ENCODE measurements around the gene BUD23. TPM values are rescaled to one million over a fixed set of nuclear protein-coding genes. Genes with fewer than 3 reads are reported as not detected.

The BUD23 gene
- 10 to 100 TPM; 54.6 to 82.3 TPM for total RNA-seq

- peaks cover 8% of the 10 kb centered on the region for H3K4me1 Mint-ChIP-seq
- peak within 1 kb of the TSS; percentile 97 for H3K4me3 Mint-ChIP-seq
- H3K27me3 Mint-ChIP-seq = no peaks in the 10 kb centered on the region
- H3K36me3 Mint-ChIP-seq (ENCODE audit: low read depth) = peaks cover 55% of the 10 kb centered on the region
- H3K9me3 Mint-ChIP-seq = no peaks in the 10 kb centered on the region
- peak; percentile 98 for ATAC-seq (replicated peaks)
- H3K27ac Mint-ChIP-seq = peak within 1 kb of the TSS; percentile 96
These were observed at the start of gene BUD23, which contains the start of gene DNAJC30 for GRCh38 chr7:73683056-73683787. TSS of gene BUD23 (plus strand) at chr7:73683597. CDS start at chr7:73683626, 29 bp downstream. TSS of gene DNAJC30 (minus strand) at chr7:73683453. CDS start at chr7:73683423, 30 bp downstream.

GRCh38 chr7:73633844-73634243 lies 49.6 kb upstream of the BUD23 start:
- H3K36me3 Mint-ChIP-seq (ENCODE audit: low read depth) = no peaks in the 10 kb centered on the region

GRCh38 chr7:73635428-73636200 lies 47.8 kb upstream of the BUD23 start:
- Mint-ChIP-seq H3K36me3 (ENCODE audit: low read depth) (no peaks in the 10 kb centered on the region), H3K9me3 (no peaks in the 10 kb centered on the region), H3K27me3 (peaks cover 29% of the 10 kb centered on the region), H3K4me1 (no peaks in the 10 kb centered on the region), H3K27ac (no peak overlapping the region), H3K4me3 (no peak overlapping the region)
- no peak for ATAC-seq (replicated peaks)

More at GRCh38 chr7:73633844-73634243, 49.6 kb upstream of the BUD23 start:
- no peak overlapping the region for H3K27ac Mint-ChIP-seq
- no peak overlapping the region for H3K4me3 Mint-ChIP-seq
- no peak for ATAC-seq (replicated peaks)
- H3K9me3 Mint-ChIP-seq = no peaks in the 10 kb centered on the region
- no peaks in the 10 kb centered on the region for H3K4me1 Mint-ChIP-seq
- peaks cover 36% of the 10 kb centered on the region for H3K27me3 Mint-ChIP-seq

- H3K27ac Mint-ChIP-seq = no peak overlapping the region
- peaks cover 4% of the 10 kb centered on the region for H3K9me3 Mint-ChIP-seq
- no peaks in the 10 kb centered on the region for H3K4me1 Mint-ChIP-seq
- peaks cover 15% of the 10 kb centered on the region for H3K27me3 Mint-ChIP-seq
- no peaks in the 10 kb centered on the region for H3K36me3 Mint-ChIP-seq (ENCODE audit: low read depth)
- ATAC-seq (replicated peaks) = no peak
- no peak overlapping the region for H3K4me3 Mint-ChIP-seq
These were observed 44.5 kb upstream of the BUD23 start for GRCh38 chr7:73638911-73639310.

GRCh38 chr7:73642834-73643233 lies 40.6 kb upstream of the BUD23 start:
- no peaks in the 10 kb centered on the region for H3K4me1 Mint-ChIP-seq
- H3K27ac Mint-ChIP-seq = no peak overlapping the region
- H3K9me3 Mint-ChIP-seq = peaks cover 4% of the 10 kb centered on the region
- H3K4me3 Mint-ChIP-seq = no peak overlapping the region
- ATAC-seq (replicated peaks) = no peak
- H3K36me3 Mint-ChIP-seq (ENCODE audit: low read depth) = no peaks in the 10 kb centered on the region
- H3K27me3 Mint-ChIP-seq = peaks cover 17% of the 10 kb centered on the region

- Mint-ChIP-seq H3K4me1 (peaks cover 16% of the 10 kb centered on the region), H3K27me3 (peaks cover 33% of the 10 kb centered on the region), H3K36me3 (ENCODE audit: low read depth) (no peaks in the 10 kb centered on the region), H3K9me3 (peaks cover 4% of the 10 kb centered on the region), H3K27ac (no peak overlapping the region), H3K4me3 (no peak overlapping the region)
- no peak for ATAC-seq (replicated peaks)
These were observed 38.6 kb upstream of the BUD23 start for GRCh38 chr7:73644688-73645286.

GRCh38 chr7:73645643-73646174 lies 37.7 kb upstream of the BUD23 start:
- Mint-ChIP-seq H3K9me3 (peaks cover 4% of the 10 kb centered on the region), H3K36me3 (ENCODE audit: low read depth) (no peaks in the 10 kb centered on the region), H3K27me3 (peaks cover 36% of the 10 kb centered on the region), H3K27ac (no peak overlapping the region), H3K4me1 (peaks cover 16% of the 10 kb centered on the region), H3K4me3 (no peak overlapping the region)
- no peak for ATAC-seq (replicated peaks)

GRCh38 chr7:73646785-73647724 lies 36.3 kb upstream of the BUD23 start:
- no peak overlapping the region for H3K4me3 Mint-ChIP-seq
- no peaks in the 10 kb centered on the region for H3K36me3 Mint-ChIP-seq (ENCODE audit: low read depth)
- peaks cover 38% of the 10 kb centered on the region for H3K27me3 Mint-ChIP-seq
- ATAC-seq (replicated peaks) = no peak
- H3K4me1 Mint-ChIP-seq = peaks cover 16% of the 10 kb centered on the region
- peaks cover under 1% of the 10 kb centered on the region for H3K9me3 Mint-ChIP-seq
- H3K27ac Mint-ChIP-seq = no peak overlapping the region

- H3K4me3 Mint-ChIP-seq = peak overlapping the region; percentile 62
- peak; percentile 72 for ATAC-seq (replicated peaks)
- H3K27me3 Mint-ChIP-seq = peaks cover 43% of the 10 kb centered on the region
- H3K36me3 Mint-ChIP-seq (ENCODE audit: low read depth) = no peaks in the 10 kb centered on the region
- H3K27ac Mint-ChIP-seq = peak overlapping the region; percentile 40
- H3K4me1 Mint-ChIP-seq = peaks cover 16% of the 10 kb centered on the region
- H3K9me3 Mint-ChIP-seq = no peaks in the 10 kb centered on the region
These were observed 35.4 kb upstream of the BUD23 start for GRCh38 chr7:73647725-73648592.

- Mint-ChIP-seq H3K36me3 (ENCODE audit: low read depth) (no peaks in the 10 kb centered on the region), H3K4me3 (peak overlapping the region; percentile 62), H3K27me3 (peaks cover 44% of the 10 kb centered on the region), H3K4me1 (peaks cover 16% of the 10 kb centered on the region), H3K27ac (peak overlapping the region; percentile 40), H3K9me3 (no peaks in the 10 kb centered on the region)
- ATAC-seq (replicated peaks) = no peak
These were observed 34.6 kb upstream of the BUD23 start for GRCh38 chr7:73648593-73649332.

GRCh38 chr7:73649576-73649975 lies 33.8 kb upstream of the BUD23 start:
- Mint-ChIP-seq H3K4me1 (peaks cover 16% of the 10 kb centered on the region), H3K9me3 (no peaks in the 10 kb centered on the region), H3K4me3 (peak overlapping the region; percentile 62), H3K27ac (no peak overlapping the region), H3K36me3 (ENCODE audit: low read depth) (no peaks in the 10 kb centered on the region), H3K27me3 (peaks cover 44% of the 10 kb centered on the region)
- no peak for ATAC-seq (replicated peaks)

- Mint-ChIP-seq H3K27me3 (peaks cover 49% of the 10 kb centered on the region), H3K36me3 (ENCODE audit: low read depth) (no peaks in the 10 kb centered on the region), H3K27ac (no peak overlapping the region), H3K4me3 (no peak overlapping the region), H3K9me3 (no peaks in the 10 kb centered on the region), H3K4me1 (peaks cover 16% of the 10 kb centered on the region)
- no peak for ATAC-seq (replicated peaks)
These were observed 32.9 kb upstream of the BUD23 start for GRCh38 chr7:73650524-73650923.
